Lower lobe of right lung (tissue), 2 donors: Measurements from ENCODE around the gene CENPM. TPM values are rescaled to one million over a fixed set of nuclear protein-coding genes. Genes with fewer than 3 reads are reported as not detected.

Experiments
- ATAC-seq, 2 donors: fragments of 200-7000 bp; cut with Tn5 transposase; one replicate each; pipeline ENCODE4 v1.9.1; 2020 to 2022; ENCODE audit warnings: mild to moderate bottlenecking in 2 of 2, moderate library complexity in 2 of 2
- DNase-seq: peaks from one replicate; pipeline ENCODE4 v3.0.0-alpha.2; 2020
- H3K27ac ChIP-seq: fragments of 200-600 bp; one replicate; pipeline ENCODE4 v1.8.0; 2022
- H3K27me3 ChIP-seq: fragments of 200-600 bp; one replicate; pipeline ENCODE4 v1.8.0; 2022; ENCODE audit warnings: low read depth
- H3K36me3 ChIP-seq: fragments of 200-600 bp; one replicate; pipeline ENCODE4 v1.8.0; 2022; ENCODE audit warnings: mild to moderate bottlenecking
- H3K4me1 ChIP-seq: fragments of 200-600 bp; one replicate; pipeline ENCODE4 v1.8.0; 2022
- H3K4me3 ChIP-seq: fragments of 200-600 bp; one replicate; pipeline ENCODE4 v1.8.0; 2022; ENCODE audit warnings: mild to moderate bottlenecking
- H3K9me3 ChIP-seq: fragments of 200-600 bp; one replicate; pipeline ENCODE4 v1.8.0; 2022
- CTCF ChIP-seq: fragments of 200-600 bp; IDR thresholded peaks from one replicate; pipeline ENCODE4 v1.8.0; 2022; ENCODE audit warnings: antibody characterized with exemption, mild to moderate bottlenecking
- intact Hi-C: fragments of 100-400 bp; cut with DNase I; formaldehyde crosslinking; loops from one replicate; pipeline ENCODE4 v1.11.0; 2022
- total RNA-seq: library from RNA; stranded (reverse); fragmentation: NEBNext Ultra II Directional; extraction: Animal tissue kit (Norgen Biotek cat#: 25700); gene quantifications from one replicate; pipeline ENCODE4 v1.2.1, GENCODE V29; 2021
- donor health status: DM: no; HTN: yes; CAD: no; lungs with severe emphysema.

CENPM gene
- total RNA-seq, 1 donor from 2014 or later, result 2.3 TPM

GRCh38 chr22:41899992-41900651 is 46.8 kb downstream of the CENPM start:
- Histone ChIP-seq H3K4me1 (no peaks in the 10 kb centered on the region), H3K4me3 (no peak overlapping the region), H3K36me3 (peaks cover 97% of the 10 kb centered on the region), H3K27me3 (no peaks in the 10 kb centered on the region), H3K27ac (no peak overlapping the region), H3K9me3 (no peaks in the 10 kb centered on the region)
- DNase-seq, result peak; percentile 28
- intact Hi-C loops, result no loop called here
- no peak for TF ChIP-seq CTCF
- no peak for ATAC-seq

- intact Hi-C loops, result no loop called here
- ATAC-seq, result no peak
- DNase-seq, result no peak
- no peak for TF ChIP-seq CTCF
- H3K9me3 ChIP-seq, result no peaks in the 10 kb centered on the region
- H3K4me1 ChIP-seq, result no peaks in the 10 kb centered on the region
- no peak overlapping the region for H3K27ac ChIP-seq
- no peaks in the 10 kb centered on the region for H3K27me3 ChIP-seq
- no peak overlapping the region for H3K4me3 ChIP-seq
- peaks cover 96% of the 10 kb centered on the region for H3K36me3 ChIP-seq
Measured at GRCh38 chr22:41899110-41899509, 47.8 kb downstream of the CENPM start.

- intact Hi-C loops, result no loop called here
- no peak for TF ChIP-seq CTCF
Measured at GRCh38 chr22:41898645-41899044, 48.3 kb downstream of the CENPM start.

GRCh38 chr22:41893591-41894375 is 53.2 kb downstream of the CENPM start:
- intact Hi-C loops, result no loop called here
- H3K36me3 ChIP-seq, result peaks cover 96% of the 10 kb centered on the region
- ATAC-seq (no peak), DNase-seq (no peak)
- no peak overlapping the region for H3K27ac ChIP-seq
- no peaks in the 10 kb centered on the region for H3K4me1 ChIP-seq
- no peak for TF ChIP-seq CTCF
- no peak overlapping the region for H3K4me3 ChIP-seq
- no peaks in the 10 kb centered on the region for H3K9me3 ChIP-seq
- no peaks in the 10 kb centered on the region for H3K27me3 ChIP-seq

More at GRCh38 chr22:41898645-41899044, 48.3 kb downstream of the CENPM start:
- Histone ChIP-seq H3K4me1 (no peaks in the 10 kb centered on the region), H3K9me3 (no peaks in the 10 kb centered on the region), H3K27ac (no peak overlapping the region), H3K27me3 (no peaks in the 10 kb centered on the region), H3K4me3 (no peak overlapping the region), H3K36me3 (peaks cover 96% of the 10 kb centered on the region)
- ATAC-seq (no peak), DNase-seq (no peak)

- peaks cover 96% of the 10 kb centered on the region for H3K36me3 ChIP-seq
- no peaks in the 10 kb centered on the region for H3K4me1 ChIP-seq
- DNase-seq (no peak), ATAC-seq (no peak)
- H3K9me3 ChIP-seq, result no peaks in the 10 kb centered on the region
- intact Hi-C loops, result no loop called here
- H3K27me3 ChIP-seq, result no peaks in the 10 kb centered on the region
- no peak for TF ChIP-seq CTCF
- no peak overlapping the region for H3K27ac ChIP-seq
- H3K4me3 ChIP-seq, result no peak overlapping the region
Measured at GRCh38 chr22:41892721-41893120, 54.2 kb downstream of the CENPM start.
